Activated CD4-positive, CD25-positive, alpha-beta regulatory T cell (primary cell): ENCODE measurements around the gene RGL1.
A peak's percentile ranks its signal among the peaks of the same experiment; 100 is the strongest.

Experiments
- DNase-seq, 4 experiments: peaks; one replicate each; lab custom pipeline; 2025; lab: John Stamatoyannopoulos, UW

The RGL1 gene

DNA sequence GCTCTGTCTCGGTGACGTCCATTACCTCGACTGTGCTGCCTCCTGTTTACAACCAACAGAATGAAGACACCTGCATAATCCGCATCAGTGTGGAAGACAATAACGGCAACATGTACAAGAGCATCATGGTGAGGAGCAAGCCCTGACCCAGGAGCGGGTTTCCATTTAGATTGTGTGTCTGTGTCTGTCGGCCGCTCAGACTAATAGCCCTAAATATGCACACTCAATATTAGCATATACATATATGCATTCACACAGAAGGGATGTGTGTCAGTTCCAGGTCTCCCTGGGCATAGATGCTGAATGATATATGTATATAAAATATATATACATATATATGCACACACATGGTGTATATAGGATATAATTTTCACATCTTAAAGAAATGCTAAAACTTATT is 111.7 kb downstream of the RGL1 start:
- DNase-seq: no peak

DNA sequence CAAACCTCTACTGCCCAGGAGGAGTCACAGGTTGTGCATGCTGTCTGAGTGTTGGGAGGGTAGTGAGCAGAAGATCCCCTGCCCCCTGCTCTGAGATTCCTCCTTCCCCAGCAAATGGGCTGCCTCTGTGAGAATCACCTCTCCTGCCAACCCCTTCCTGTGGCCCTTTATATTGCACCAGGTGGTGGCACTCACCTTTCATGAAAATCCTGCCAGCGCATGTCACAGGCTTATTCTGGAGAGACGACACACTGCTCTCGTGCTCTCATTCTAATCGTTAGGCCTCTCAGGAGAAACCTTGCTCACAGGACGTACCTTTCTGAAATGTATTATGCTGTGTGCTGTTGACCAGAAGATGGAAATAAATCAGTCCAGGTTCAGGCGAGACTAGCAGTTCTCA is 113.7 kb downstream of the RGL1 start:
- DNase-seq: no peak

GRCh38 chr1:183920651-183921050 is 115.7 kb downstream of the RGL1 start:
- DNase-seq: no peak

DNA sequence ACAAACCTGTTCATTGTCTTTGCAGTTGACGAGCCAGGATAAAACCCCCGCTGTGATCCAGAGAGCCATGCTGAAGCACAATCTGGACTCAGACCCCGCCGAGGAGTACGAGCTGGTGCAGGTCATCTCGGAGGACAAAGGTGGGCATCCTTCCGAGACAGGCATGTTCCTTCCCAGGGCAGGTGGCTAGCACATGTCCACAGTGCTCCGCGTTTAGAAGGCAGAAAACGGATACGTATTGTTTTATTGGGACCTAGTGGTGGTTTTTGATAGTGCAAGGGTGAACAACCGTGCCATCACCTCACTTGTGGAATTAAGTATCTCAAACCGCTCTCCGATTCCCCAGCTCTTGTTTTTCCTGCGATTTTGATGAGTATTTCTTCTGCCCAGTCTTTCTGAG is 117.3 kb downstream of the RGL1 start:
- no peak for DNase-seq

DNA sequence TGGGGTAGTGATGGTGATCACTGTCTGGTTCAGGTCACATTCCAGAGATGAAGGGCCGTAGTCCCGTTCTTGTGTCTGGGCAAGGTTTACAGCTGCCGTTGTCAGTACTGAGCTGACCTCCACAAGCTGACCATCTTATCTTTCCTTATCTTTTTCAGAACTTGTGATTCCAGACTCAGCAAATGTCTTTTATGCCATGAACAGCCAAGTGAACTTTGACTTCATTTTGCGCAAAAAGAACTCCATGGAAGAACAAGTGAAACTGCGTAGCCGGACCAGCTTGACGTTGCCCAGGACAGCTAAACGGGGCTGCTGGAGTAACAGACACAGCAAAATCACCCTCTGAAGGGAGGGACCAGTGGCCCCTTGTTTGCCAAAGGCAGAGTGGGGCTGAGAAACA is 121.0 kb downstream of the RGL1 start:
- no peak for DNase-seq

- no peak for DNase-seq
Observed at GRCh38 chr1:183926983-183927382, 122.1 kb downstream of the RGL1 start.

- DNase-seq: no peak
Observed at GRCh38 chr1:183931646-183932271, 126.8 kb downstream of the RGL1 start.

DNA sequence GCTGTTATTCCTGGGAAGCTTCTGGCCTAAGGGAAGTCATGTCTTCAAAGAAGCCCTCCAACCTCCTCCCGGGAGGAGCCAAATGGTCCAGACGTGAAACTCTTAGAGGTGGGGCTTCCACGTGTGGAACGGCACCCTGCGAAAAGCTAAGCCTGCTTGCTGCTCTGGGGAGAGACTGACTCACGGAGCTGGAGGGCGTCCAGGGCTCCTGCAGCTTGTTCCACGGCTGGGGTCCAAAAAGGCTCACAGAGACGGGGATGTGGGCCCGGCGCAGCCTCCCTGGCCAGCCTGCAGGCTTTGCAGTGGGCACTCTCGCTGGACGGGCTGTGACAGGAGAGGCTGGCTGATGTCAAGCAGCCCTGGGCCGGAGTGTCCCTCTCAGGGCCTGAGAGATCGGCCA is 127.5 kb downstream of the RGL1 start:
- no peak for DNase-seq

DNA sequence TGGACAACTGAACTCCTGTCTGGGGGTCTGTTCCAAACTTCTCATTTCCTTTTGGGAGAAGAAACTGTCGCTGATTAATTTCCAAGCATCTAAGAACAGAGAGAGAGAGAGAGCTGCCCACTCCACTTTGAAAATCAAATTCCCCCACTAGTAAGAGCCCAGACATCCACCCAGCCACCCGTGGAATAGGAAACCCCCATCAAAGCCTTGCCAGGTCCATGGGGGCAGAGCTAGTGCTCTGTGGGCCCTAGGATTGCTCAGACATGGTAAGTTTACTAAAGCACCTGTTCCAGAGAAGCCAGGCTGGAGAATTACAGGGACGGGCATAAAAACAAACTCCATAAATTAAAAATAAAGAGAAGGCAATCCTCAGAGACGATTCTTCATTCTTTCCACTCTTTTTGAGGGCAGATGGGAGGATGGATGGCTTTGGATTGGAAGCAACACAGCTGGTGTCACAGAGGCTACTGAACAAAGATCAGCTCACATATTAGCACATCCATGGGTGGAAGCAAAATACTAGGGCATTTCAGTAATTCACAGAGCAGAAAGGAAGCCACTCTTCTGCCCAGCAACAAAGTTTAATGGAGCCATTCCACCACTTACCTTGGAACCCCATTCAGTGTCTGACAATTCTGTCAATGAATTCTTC is 128.7 kb downstream of the RGL1 start:
- DNase-seq: no peak

GRCh38 chr1:183934314-183934713 is 129.4 kb downstream of the RGL1 start:
- no peak for DNase-seq

DNA sequence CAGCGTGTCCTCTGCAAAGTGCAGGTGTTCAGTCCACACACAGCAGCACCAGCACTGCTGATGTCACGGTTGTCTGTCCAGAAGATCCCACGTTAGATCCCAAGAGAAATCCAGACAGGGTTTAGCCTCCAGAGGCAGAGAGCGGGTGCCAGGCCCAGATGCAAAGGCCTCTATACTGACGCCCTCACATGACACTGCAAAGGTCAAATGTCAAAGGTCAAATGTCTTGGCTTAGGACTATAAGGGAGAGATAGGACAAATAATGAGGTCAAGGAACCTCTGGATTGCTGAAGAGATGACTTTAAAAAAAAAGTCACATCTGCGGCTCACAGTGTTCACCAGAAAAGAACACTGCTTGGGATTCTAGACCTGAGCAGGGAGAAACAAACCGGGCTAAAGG is 131.1 kb downstream of the RGL1 start:
- DNase-seq: no peak

DNA sequence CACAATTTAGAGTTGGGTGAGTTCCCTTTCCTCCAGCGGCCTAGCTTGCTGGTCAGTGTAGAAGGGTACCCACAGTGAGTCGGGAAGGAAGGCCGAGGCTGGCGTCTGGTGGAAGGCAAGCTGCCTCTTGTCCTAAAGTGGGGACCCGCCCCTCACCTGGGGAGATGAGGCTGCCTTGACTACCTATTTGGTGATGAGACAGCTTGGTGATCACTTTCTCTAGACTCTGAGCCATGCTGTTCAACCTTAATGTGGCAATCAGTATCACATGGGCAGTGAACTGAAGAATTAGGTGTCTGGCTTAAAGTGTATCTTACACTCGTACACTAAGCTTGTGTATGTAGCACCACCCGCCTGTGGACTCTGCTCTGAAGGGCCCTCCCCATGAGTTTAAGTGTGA is 131.9 kb downstream of the RGL1 start:
- no peak for DNase-seq

DNA sequence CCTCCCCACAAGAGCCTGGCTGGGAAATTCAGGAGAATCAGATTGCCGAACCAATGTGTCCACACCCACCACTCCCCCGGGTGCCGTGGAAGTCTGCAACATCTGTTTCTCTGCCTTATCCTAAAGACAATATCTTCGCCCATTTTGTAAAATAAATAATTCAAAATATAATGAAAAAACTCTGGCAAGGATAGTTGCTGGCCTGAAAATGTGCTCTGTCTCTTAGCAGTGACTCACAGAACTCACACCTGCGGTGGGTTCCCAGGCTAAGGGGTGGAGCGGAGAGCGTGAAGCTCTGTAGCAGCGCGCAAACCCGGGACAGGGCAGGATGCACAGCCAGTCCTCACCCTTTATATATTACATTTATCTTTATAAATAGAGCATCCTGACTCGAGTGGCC is 132.7 kb downstream of the RGL1 start:
- no peak for DNase-seq

DNA sequence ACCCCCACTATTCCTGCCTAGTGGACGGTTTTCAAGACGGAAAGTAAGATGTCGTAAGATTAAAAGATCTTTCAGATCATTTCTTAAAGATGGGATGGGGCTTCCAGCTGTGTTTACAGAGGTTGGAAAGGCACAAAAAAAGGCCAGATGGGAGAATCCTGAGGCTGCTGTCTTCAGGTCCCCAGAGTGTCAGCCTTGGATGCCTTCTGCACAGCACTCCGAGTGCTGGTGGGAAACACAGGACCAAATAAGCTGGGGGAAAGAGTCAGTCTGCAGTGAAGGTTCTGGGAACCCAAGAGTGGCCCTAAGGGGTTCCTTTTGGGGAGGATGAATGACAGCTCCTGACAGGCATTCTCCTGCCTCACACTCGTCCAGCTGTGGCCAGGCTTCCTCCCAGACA is 136.1 kb downstream of the RGL1 start:
- DNase-seq: no peak

DNA sequence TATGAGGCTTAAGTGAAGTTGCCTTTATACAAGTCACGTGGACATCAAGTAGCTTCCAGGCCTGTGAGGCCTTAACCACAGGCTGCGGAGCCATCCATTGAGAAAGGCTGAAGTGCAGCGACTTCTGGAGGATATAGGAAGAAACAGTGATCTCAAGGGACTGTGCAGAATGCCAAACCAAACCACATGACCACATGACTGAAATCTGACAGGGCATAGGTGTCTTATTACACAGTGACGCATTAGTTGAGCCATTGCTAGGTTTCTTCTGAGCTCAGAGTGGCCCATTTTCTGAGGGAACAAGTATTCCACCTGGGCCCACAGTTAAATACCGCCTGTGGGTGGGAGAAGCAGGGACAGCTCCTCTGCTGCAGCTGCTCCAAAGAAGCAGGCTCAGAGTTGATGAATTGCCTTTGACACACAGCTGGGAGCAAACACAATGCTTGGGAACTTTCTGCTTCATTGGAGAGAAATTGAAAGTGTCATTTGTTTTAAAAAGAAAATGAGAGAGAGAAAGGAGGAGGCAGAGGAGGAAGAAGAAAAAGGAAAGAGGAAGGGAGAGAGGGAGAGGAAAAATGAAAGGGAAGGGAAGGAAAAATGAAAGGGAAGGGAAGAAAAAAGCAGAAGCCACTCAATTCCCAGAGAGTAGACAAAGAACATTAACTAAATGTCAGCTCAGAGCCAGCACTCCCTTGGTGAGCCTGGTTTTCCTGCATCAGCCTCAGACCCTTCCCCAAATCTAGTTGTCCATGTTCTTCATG is 138.2 kb downstream of the RGL1 start:
- no peak for DNase-seq

DNA sequence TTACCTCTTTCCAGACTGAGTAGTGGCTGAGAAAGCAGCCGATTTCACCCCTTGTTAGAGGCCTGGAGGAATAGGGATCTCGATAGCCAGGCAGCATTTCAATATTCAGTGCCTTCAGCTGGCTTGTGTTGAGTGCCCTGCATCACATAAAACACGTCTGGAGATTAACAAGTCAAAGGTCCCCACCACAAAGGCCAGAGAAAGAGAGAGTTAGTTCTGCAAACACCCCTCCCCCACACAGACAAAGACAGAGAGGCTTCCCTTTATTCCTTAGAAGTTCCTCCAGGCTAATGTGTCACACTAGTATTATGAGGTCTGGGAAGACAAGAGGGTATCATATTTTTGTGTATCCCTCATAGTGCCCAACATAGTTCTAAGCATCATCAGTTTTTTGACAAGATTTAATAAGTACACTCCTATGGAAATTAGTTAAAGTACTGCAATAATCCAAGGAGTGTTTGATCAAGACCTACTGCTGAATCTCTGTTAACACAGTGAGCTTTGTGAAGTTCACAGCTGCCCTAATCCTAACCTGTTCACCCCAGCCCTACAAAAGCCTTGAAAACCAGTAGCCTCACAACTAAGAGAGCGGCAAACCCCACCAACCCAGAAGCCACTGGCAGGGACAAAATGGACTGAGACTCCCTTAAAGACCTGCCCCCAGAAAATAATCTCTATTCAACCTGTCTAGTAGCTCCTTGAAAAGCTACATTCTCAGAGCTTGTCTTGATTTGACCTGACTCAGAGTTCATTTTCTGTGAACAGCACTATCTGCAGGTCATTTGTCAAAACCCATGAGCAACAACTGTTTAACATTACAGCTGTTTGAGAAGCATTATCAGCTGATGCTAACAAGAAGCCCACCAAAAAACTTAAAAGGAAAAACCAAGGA is 140.8 kb downstream of the RGL1 start:
- DNase-seq: no peak

DNA sequence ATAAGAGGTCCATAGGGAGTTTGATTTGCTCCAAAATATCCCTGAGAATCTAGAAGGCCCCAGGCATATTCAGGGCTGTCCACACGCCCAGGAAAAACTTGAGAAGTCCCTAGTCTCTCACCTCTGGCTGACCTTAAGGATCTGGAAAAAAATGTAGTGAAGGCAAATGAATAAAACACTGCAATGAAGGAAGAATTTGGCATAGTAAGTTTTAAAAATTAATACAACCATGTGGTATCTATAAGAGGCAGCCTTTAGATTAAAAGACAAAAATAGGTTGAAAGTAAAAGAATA is 141.3 kb downstream of the RGL1 start:
- no peak for DNase-seq

DNA sequence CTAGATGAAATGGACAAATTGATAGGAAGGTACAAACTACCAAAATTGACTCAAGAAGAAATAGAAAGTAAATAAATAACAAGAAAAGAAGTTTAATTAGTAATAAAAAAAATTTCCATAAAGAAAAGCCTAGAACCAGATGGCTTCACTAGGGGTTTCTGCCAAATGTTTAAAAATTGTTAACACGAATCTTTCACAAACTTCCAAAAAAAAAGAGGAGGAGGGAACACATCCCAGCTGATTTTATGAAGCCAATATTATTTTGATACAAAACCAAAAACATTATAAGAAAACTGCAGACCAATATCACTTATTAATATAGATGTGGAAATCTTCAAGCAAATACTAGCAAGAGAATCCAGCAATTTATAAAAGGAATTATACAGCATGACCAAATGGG is 143.1 kb downstream of the RGL1 start:
- DNase-seq: no peak

- DNase-seq: no peak
Observed at GRCh38 chr1:183952101-183952500, 147.2 kb downstream of the RGL1 start.

DNA sequence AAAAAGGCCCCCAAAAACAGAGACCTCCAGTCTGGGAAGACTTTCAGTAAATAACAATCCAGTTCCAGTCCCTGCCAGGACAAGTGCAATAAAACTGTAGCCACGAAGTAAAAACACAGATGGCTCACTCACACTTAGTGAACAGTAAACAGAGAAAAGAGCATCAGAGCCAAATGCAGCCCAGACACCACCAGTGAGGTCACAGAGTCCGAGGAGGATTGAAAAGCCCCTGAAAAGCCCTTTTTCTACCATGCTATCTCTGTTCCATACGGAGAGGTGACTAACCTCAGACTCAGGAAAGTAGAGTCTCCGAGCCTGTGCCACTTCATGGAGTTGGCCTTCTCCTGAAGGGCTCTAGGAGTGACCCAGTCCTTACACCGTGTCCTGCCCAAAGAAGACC is 148.1 kb downstream of the RGL1 start:
- DNase-seq: no peak

- no peak for DNase-seq
Observed at GRCh38 chr1:183954496-183954895, 149.6 kb downstream of the RGL1 start.

GRCh38 chr1:183956559-183957188 is 151.8 kb downstream of the RGL1 start:
- peak in 3 of 4 experiments; percentile 6 to 15 (median 8) for DNase-seq
